HG02884 (cell line): ENCODE results near the gene KRT17.
"Not testable (repeated sequence)": the region's sequence is repeated elsewhere in the genome, so short reads cannot be mapped to it uniquely, and the experiment has no call there.

Experiments
- ATAC-seq: cut with Tn5 transposase; IDR thresholded peaks from one replicate; pipeline ENCODE4 v1.9.1; 2021; ENCODE audit warnings: mild to moderate bottlenecking, moderate library complexity; ENCODE audit not compliant: unreplicated experiment

KRT17 gene

GRCh38 chr17:41654678-41655607 lies 30.6 kb upstream of the KRT17 start:
- no peak for ATAC-seq

GRCh38 chr17:41653892-41654677 lies 29.7 kb upstream of the KRT17 start:
- ATAC-seq: no peak

GRCh38 chr17:41653421-41653820 lies 29.0 kb upstream of the KRT17 start:
- ATAC-seq: no peak

GRCh38 chr17:41652461-41652970 lies 28.1 kb upstream of the KRT17 start:
- no peak for ATAC-seq

GRCh38 chr17:41651625-41652460 lies 27.5 kb upstream of the KRT17 start:
- no peak for ATAC-seq

- ATAC-seq: no peak
Observed at GRCh38 chr17:41650794-41651624, 26.6 kb upstream of the KRT17 start.

- ATAC-seq: no peak
Observed at GRCh38 chr17:41649923-41650519, 25.6 kb upstream of the KRT17 start.

- ATAC-seq: no peak
Observed at GRCh38 chr17:41648411-41649195, 24.2 kb upstream of the KRT17 start.

- ATAC-seq: no peak
Observed at GRCh38 chr17:41647940-41648410, 23.6 kb upstream of the KRT17 start.

- no peak for ATAC-seq
Observed at GRCh38 chr17:41647038-41647813, 22.9 kb upstream of the KRT17 start.

- ATAC-seq: no peak
Observed at GRCh38 chr17:41642252-41643156, 18.1 kb upstream of the KRT17 start.

- not testable (repeated sequence) for ATAC-seq
Observed at GRCh38 chr17:41640596-41640995, 16.2 kb upstream of the KRT17 start.

GRCh38 chr17:41639492-41640473 lies 15.4 kb upstream of the KRT17 start:
- no peak for ATAC-seq

- ATAC-seq: no peak
Observed at GRCh38 chr17:41638941-41639340, 14.6 kb upstream of the KRT17 start.

GRCh38 chr17:41638194-41638593 lies 13.8 kb upstream of the KRT17 start:
- ATAC-seq: no peak

- ATAC-seq: no peak
Observed at GRCh38 chr17:41636652-41637051, 12.3 kb upstream of the KRT17 start.
